Measurements from ENCODE around the gene SIPA1L3. TPM values are rescaled to one million over a fixed set of nuclear protein-coding genes. Genes with fewer than 3 reads are reported as not detected.
A peak's percentile ranks its signal among the peaks of the same experiment; 100 is the strongest.

SIPA1L3 gene
- total and polyA plus RNA-seq, 8 donors, result 2.9 to 211 (median 24.3) TPM

DNA sequence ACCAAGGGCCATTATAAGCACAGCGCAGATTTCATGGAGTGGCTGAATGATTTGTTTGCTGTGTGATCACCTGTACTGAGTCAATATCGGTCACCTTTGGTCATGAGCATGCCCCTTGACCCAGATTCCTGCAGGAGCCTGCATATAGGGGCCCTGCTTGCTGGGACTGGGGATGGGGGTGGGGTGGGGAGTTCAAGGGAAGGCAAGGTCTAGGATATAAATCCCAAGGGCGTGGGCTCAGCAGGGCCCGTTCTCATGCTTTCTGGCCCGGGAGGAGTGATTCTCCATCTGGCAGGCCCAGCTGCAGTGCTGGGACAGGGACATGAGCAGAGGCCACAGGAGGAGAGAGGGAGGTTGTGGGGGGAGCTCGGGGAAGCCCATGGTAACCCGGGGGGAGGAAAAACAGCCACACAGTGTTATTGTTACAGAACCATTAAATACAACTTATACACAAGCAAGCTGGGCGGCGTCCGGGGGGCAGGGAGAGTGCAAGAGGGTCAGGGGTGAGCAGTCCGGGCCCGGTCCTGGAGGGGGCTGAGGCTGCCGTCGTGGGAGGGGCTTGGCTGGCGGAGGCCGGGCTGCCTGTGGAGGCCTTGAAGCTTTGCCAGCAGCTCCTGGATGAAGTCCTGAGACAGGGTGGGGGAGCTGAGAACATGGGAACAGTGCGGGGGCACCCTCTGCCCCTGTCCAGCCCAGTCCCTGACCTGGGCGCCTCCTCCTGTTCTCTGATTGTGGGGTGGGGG is 344.0 kb downstream of the SIPA1L3 start:
- Histone ChIP-seq H3K4me3 (peak overlapping the region; percentile 26 to 57 (median 40)), H3K36me3 (no peaks in the 10 kb centered on the region), H3K27me3 (peaks cover 0 to 11% (median 3%) of the 10 kb centered on the region in 3 donors), H3K9me3 (no peaks in the 10 kb centered on the region), H3K27ac (peak overlapping the region; percentile 65 to 92 (median 89)), H3K4me1 (peaks cover 32 to 86% (median 55%) of the 10 kb centered on the region in 4 donors)
- peak; percentile 60 to 89 for DNase-seq
- TF ChIP-seq, protein P1, sequence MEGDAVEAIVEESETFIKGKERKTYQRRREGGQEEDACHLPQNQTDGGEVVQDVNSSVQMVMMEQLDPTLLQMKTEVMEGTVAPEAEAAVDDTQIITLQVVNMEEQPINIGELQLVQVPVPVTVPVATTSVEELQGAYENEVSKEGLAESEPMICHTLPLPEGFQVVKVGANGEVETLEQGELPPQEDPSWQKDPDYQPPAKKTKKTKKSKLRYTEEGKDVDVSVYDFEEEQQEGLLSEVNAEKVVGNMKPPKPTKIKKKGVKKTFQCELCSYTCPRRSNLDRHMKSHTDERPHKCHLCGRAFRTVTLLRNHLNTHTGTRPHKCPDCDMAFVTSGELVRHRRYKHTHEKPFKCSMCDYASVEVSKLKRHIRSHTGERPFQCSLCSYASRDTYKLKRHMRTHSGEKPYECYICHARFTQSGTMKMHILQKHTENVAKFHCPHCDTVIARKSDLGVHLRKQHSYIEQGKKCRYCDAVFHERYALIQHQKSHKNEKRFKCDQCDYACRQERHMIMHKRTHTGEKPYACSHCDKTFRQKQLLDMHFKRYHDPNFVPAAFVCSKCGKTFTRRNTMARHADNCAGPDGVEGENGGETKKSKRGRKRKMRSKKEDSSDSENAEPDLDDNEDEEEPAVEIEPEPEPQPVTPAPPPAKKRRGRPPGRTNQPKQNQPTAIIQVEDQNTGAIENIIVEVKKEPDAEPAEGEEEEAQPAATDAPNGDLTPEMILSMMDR (IDR thresholded peaks at IDR 0.05), result no peak
- TF ChIP-seq POLR2AphosphoS5 (IDR thresholded peaks at IDR 0.05) (no peak), EP300 (IDR thresholded peaks at IDR 0.05) (no peak), POLR2A (IDR thresholded peaks at IDR 0.05) (no peak)
- 15 to 29% (median 27%) methylated on average over 17 to 18 of the region's 18 CpGs for WGBS, 5 donors
- intact Hi-C loops (cut with DNase I; ENCODE audit: low total_unique reads), result no loop called here

- peaks cover 32 to 86% (median 58%) of the 10 kb centered on the region in 4 donors for H3K4me1 ChIP-seq
- peak overlapping the region; percentile 65 to 92 (median 89) for H3K27ac ChIP-seq
- no peaks in the 10 kb centered on the region for H3K9me3 ChIP-seq
- peaks cover 0 to 17% (median 9%) of the 10 kb centered on the region in 3 donors for H3K27me3 ChIP-seq
- peak overlapping the region; percentile 26 to 57 (median 40) for H3K4me3 ChIP-seq
- intact Hi-C loops (cut with DNase I; ENCODE audit: low total_unique reads), result no loop called here
- TF ChIP-seq POLR2A (IDR thresholded peaks at IDR 0.05) (no peak), EP300 (IDR thresholded peaks at IDR 0.05) (peak; percentile 46), POLR2AphosphoS5 (IDR thresholded peaks at IDR 0.05) (peak; percentile 39 to 87 (median 40))
- TF ChIP-seq, protein P1 (IDR thresholded peaks at IDR 0.05), result no peak
- H3K36me3 ChIP-seq, result no peaks in the 10 kb centered on the region
- DNase-seq, result peak in 1 of 2 donors; percentile 81
- 21 to 39% (median 31%) methylated on average over 10 of the region's 10 CpGs for WGBS, 5 donors
These were observed 344.6 kb downstream of the SIPA1L3 start for GRCh38 chr19:38251564-38252051.

DNA sequence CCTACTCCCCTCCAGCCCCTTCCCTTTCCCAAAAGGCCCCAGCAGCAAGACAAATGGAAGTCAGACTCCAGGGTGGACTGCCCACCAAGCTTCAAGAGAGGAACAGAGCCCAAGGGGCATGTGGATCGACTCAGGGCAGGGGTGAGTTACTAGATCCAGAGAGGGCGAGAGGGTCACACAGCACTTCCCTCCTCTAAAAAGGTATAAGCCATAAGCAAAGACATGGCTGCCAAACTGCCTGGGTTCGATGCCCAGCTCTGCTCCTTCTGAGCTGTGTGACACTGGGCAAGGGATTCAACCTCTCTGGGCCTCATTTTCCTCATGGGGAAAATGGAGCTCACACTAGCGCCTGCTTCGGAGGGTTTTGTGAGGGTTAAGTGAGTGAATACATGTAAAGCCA is 345.4 kb downstream of the SIPA1L3 start:
- Histone ChIP-seq H3K27ac (peak overlapping the region; percentile 63 to 92 (median 89)), H3K4me3 (peak overlapping the region; percentile 26 to 57 (median 40)), H3K36me3 (no peaks in the 10 kb centered on the region), H3K9me3 (no peaks in the 10 kb centered on the region), H3K4me1 (peaks cover 30 to 86% (median 57%) of the 10 kb centered on the region in 4 donors), H3K27me3 (peaks cover 0 to 25% (median 12%) of the 10 kb centered on the region in 3 donors)
- DNase-seq, result no peak
- 70 to 91% (median 85%) methylated on average over 3 to 5 of the region's 5 CpGs for WGBS, 5 donors
- no peak for TF ChIP-seq POLR2AphosphoS5 (IDR thresholded peaks at IDR 0.05)
- TF ChIP-seq POLR2A (IDR thresholded peaks at IDR 0.05), result no peak
- no peak for TF ChIP-seq EP300 (IDR thresholded peaks at IDR 0.05)
- TF ChIP-seq, protein P1 (IDR thresholded peaks at IDR 0.05), result no peak
- intact Hi-C loops (cut with DNase I; ENCODE audit: low total_unique reads), result no loop called here

DNA sequence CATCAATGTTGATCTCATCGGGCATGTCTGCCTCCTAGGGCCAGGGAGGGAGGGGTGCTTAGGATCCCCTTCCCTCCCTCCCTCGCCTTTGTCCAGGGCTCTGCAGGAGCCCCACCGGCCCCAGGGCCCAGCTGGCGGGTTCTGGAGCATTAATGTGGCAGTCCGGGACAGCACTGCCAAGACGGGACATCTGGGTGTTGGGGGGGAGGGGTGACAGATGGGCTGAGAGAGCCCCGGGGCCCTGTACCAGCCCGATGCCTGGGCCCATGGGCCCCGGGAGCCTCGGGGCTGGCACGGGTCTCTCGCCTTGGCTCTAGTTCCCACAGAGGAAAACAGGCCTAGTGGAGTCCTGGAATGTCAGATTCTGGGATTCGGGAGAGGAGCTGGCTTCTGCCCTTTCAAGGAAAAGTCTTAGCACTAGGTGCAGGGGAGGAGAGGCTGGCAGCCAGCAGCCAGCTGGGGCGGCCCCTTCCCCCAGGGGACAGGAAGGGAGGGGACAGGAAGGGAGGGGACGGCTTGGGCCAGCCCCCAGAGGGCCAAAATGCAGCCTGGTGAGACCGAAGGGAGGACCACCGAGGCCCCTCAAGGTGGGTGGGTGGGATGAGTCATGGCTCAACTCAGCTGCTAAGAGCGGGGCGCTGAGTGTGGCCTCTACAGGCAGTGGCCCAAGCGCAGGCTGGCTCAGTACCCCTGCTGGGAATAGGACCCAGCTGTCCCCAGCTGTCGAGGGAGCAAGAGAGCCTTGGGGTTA is 346.1 kb downstream of the SIPA1L3 start:
- H3K27me3 ChIP-seq, result peaks cover 0 to 26% (median 12%) of the 10 kb centered on the region in 3 donors
- TF ChIP-seq, protein P1 (IDR thresholded peaks at IDR 0.05), result no peak
- peak in 1 of 3 donors; percentile 43 for TF ChIP-seq POLR2AphosphoS5 (IDR thresholded peaks at IDR 0.05)
- no peak for TF ChIP-seq POLR2A (IDR thresholded peaks at IDR 0.05)
- peak; percentile 8 for TF ChIP-seq EP300 (IDR thresholded peaks at IDR 0.05)
- 51 to 70% (median 53%) methylated on average over 19 to 21 of the region's 21 CpGs for WGBS, 5 donors
- no peaks in the 10 kb centered on the region for H3K36me3 ChIP-seq
- peak; percentile 42 to 62 for DNase-seq
- H3K4me1 ChIP-seq, result peaks cover 23 to 79% (median 53%) of the 10 kb centered on the region in 4 donors
- no peaks in the 10 kb centered on the region for H3K9me3 ChIP-seq
- H3K27ac ChIP-seq, result peak overlapping the region; percentile 73 to 92 (median 89)
- H3K4me3 ChIP-seq, result peak overlapping the region; percentile 26 to 57 (median 40)
- intact Hi-C loops (cut with DNase I; ENCODE audit: low total_unique reads), result no loop called here
